GM21619 (cell line): ENCODE data around the gene OVOL2.
"Not testable (repeated sequence)": the region's sequence is repeated elsewhere in the genome, so short reads cannot be mapped to it uniquely, and the experiment has no call there.

Source experiments
- ATAC-seq: cut with Tn5 transposase; IDR thresholded peaks from one replicate; pipeline ENCODE4 v1.9.1; 2021; ENCODE audit not compliant: unreplicated experiment

The OVOL2 gene

DNA sequence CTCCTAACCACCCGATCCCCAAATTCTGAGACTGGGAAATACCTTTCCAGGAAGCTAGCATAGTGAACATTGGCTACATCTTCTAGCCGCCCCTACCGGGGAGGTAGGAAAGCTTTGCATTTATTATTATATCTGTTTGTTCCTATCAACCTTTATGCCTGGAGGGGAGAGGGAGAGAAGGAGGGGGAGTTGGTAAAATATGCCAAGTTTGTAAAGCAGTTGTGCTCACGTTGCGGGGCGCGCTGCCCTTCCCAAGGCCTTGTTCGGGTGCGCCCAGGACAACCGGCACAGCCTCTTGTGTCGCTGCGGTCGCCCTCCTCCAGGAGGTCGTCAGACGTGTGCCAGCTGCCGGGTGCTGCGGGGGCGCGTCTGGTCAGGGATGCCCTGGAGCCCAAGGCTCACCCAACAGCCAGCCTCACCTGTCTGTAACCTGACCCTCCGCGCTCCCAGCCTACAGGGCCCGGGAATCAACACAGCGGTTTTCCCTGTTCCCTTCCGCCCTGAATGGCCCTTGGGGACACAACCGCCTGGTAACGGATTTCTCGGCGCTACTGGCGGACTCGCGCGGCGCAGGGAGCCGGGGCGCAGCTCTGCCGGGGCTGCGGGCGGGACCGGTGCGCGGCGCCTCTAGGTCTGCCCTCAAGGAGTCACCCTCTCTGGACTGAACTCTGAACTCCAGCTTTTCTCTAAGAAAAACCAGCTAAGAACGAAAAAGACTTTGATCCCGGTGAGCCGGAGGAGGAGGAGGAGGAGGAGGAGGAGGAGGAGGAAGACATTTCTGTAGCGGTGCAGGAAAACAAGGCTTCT, 1.1 kb upstream of the OVOL2 start:
- no peak for ATAC-seq

- ATAC-seq, result no peak
Measured at GRCh38 chr20:18057994-18058349, 256 bp upstream of the OVOL2 start.

DNA sequence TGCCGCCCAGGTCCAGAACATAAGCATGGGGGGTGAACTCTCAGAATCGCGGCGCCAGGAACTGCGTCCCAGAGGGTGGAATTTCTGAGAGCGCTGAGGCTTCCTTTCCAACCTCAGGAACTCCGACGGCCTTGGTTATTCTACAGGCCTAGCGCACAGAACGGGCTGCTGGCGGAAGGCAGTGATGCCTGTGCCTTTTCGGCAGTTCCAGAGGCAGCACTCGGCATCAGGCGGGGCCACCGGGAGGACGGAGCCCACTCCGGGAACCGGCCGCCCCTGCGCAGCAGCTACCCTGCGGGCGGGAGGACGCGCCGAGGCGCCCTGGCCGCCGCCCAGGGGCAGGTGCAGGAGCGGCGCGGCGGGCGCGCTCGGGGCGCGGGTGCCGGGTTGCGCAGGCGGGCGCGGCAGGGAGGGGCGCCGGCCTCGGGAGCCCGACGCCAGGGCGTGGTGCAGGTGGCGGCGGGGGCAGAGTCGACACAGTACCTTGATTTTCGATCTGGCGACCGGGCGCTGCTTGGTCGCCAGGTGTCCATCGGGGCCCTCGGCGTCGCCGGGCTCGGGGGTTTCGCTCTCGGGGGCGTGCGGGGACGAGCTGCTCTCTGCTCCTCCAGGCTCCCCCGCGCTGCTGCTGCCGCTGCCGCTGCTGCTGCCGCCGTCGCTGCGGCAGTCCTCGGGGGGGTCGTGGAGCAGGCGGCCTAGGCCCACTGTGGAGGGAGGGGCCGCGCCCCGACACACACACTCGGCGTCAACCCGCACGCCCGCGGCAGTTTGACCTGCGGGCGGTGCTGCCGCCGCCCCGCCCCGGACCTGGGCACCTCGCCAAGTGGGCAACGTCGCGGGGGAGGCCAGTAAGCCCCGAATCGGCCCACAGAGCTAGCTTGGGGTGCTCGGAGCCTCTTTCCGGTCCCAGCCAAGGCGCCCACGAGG, 1.3 kb downstream of the OVOL2 start:
- no peak for ATAC-seq

DNA sequence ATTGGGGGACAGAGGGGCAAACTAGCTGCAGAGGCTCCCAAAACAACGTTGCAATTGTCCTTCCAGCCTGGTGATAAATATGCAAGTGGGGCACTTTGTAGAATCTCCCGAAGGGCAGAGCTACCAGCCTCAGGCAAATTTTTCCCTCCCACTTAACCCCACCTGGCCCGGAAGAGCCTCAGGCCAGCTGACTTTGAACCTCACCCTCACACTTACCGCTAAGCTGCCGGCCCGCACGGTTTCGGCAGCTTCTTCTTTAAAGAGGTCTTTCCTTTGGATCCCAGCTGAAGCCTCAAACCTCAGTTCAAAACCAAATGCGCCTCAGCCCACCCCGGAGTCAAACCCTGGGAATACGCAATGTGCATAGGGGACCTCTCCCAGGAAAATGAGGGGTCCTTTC, 2.5 kb downstream of the OVOL2 start:
- no peak for ATAC-seq

- no peak for ATAC-seq
Measured at GRCh38 chr20:18052856-18053255, 4.9 kb downstream of the OVOL2 start.

GRCh38 chr20:18050628-18051027, 7.1 kb downstream of the OVOL2 start:
- ATAC-seq, result no peak

DNA sequence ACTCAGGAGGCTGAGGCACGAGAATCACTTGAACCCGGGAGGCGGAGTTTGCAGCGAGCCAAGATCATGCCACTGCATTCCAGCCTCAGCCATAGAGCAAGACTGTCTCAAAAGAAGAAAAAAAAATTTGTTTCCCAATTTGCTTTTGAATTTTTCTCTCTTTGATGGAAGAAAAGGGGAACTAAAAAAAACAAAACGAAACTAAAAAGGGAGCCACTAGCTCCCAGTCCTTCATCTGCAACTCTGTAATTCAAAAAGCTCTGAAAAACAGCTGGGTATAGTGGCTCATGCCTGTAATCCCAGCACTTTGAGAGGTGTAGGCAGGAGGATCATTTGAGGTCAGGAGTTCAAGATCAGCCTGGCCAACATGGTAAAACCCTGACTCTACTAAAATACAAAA, 9.5 kb downstream of the OVOL2 start:
- ATAC-seq, result no peak

DNA sequence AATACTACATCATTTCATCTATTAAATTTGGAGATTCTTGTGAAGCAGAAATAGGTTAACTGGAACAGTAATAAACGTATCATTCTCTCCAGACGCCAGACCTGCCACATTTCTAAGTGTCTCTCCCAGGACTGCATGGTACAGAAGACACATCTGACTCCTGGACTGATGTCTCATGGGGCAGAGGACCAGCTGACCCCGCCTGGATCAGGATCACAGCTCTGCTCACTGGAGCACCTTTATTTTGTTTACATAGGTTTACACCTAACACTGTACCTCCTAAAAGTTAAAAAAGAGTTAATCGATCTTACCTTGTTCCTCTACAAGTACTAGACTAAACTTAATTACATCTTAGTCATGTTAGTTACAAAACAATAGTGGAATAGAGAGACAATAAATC, 11.2 kb downstream of the OVOL2 start:
- no peak for ATAC-seq

DNA sequence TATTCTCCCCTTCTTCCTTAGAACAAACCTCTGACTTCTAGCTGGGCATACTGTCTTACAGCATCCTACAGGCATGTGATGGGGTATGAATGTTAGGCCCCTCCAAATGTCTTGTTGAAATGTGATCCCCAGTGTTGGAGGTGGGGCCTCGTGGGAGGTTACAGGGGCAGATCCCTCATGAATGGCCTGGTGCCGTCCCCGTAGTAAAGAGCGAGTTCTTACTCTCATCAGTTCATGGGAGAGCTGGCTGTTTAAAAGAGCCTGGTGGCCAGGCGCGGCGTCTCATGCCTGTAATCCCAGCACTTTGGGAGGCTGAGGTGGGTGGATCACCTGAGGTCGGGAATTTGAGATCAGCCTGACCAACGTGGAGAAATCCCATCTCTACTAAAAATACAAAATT, 15.5 kb downstream of the OVOL2 start:
- ATAC-seq, result no peak

GRCh38 chr20:18041462-18041861, 16.3 kb downstream of the OVOL2 start:
- ATAC-seq, result no peak

GRCh38 chr20:18039063-18039462, 18.7 kb downstream of the OVOL2 start:
- ATAC-seq, result no peak

GRCh38 chr20:18034039-18034438, 23.7 kb downstream of the OVOL2 start:
- no peak for ATAC-seq

- ATAC-seq, result no peak
Measured at GRCh38 chr20:18032977-18033892, 24.5 kb downstream of the OVOL2 start.

- ATAC-seq, result no peak
Measured at GRCh38 chr20:18031888-18032509, 25.7 kb downstream of the OVOL2 start.

DNA sequence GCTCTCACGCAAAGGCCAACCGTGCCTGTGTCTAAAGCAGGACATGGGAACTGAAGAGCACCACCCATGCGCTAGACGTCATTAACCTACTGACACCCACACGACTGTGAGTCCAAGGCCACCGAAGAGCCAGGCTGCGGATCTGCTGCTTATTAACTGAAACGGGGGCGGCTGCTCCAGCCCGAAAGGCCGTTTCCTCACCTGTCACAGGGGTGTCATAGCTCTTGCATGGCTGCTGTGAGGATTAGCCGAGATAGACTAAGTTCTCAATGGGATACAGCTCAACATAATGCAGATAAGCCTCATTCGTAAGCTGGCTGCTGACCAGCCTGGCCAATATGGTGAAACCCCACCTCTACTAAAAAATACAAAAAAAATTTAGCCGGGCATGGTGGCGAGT, 26.7 kb downstream of the OVOL2 start:
- no peak for ATAC-seq

GRCh38 chr20:18030020-18030419, 27.7 kb downstream of the OVOL2 start:
- ATAC-seq, result no peak

DNA sequence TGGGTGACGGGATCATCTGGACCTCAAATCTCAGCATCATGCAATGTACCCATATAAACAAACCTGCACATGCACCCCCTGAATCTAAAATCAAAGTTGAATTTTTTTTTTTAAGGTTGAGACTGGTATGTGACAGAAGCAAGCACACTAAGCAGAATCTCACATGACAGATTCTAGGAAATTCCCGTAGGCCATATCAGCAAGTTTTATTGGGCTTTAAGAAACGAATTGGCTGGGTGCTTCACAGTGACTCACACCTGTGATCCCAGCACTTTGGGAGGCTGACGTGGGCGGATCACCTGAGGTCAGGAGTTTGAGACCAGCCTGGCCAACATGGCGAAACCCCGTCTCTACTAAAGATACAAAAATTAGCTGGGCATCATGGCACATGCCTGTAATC, 30.7 kb downstream of the OVOL2 start:
- not testable (repeated sequence) for ATAC-seq

GRCh38 chr20:18024606-18025127, 33.0 kb downstream of the OVOL2 start:
- no peak for ATAC-seq

DNA sequence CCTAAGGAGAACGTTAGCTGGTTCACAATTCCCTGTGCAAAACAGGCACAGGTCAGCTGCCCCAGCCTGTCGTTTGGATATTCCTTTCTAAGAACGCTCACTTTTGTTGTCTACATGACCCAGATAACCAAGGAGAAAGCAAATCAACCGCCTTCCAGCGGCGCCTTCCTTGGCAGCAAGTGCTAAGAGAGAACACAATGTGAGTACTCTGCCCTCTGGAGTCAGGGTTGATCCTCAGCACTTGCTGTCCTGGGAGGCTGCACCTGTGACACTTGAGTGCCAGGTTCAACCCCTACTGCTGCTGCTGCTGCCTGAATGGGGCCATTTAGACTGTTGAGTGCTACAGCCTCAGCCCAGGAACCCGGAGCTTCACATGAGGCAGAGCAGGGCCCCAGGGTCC, 36.8 kb downstream of the OVOL2 start:
- no peak for ATAC-seq

- no peak for ATAC-seq
Measured at GRCh38 chr20:18019068-18019467, 38.6 kb downstream of the OVOL2 start.
